ENCODE measurements around the gene FIGNL2.

DNA sequence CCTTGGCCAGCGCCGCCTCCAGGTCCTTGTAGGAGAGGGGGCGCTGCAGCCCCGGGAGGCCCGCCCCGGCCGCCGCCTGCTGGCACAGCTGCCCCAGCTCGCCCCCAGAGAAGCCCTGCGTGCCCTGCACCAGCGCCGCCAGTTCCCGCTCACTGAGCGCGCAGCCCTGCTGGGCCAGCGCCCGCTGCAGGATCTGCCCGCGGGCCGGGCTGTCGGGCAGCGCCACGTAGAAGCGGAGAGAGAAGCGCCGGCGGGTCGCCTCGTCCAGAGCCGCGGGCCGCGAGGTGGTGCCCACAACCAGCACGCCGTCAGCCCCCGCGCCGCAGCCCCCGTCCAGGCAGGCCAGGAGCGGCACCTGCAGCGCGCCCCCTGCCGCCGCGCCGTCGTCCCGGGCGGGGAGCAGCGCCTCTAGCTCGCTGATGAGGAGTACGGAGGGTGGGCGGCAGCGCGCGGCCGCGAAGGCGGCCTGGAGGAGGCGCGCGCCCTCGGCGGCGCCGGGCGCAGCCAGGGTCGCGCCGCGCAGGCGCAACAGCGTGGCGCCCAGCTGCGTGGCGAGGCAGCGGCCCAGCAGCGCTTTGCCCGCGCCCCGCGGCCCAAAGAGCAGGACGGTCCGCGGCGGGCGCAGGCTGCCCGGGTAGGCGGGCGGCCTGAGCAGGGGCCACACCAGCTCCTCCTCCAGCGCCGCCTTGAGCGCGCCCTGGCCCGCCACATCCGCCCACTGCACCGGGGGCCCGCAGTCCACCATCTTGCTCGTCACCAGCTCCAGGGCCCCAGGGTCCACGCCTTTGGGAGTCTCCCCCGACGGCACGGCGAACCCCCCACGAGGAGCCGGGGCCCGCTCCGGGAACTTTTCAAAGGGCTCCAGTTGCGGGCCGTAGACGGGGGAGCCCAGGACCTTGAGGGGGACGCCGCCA, 27.7 kb downstream of the FIGNL2 start:
- TF ChIP-seq, protein P1, sequence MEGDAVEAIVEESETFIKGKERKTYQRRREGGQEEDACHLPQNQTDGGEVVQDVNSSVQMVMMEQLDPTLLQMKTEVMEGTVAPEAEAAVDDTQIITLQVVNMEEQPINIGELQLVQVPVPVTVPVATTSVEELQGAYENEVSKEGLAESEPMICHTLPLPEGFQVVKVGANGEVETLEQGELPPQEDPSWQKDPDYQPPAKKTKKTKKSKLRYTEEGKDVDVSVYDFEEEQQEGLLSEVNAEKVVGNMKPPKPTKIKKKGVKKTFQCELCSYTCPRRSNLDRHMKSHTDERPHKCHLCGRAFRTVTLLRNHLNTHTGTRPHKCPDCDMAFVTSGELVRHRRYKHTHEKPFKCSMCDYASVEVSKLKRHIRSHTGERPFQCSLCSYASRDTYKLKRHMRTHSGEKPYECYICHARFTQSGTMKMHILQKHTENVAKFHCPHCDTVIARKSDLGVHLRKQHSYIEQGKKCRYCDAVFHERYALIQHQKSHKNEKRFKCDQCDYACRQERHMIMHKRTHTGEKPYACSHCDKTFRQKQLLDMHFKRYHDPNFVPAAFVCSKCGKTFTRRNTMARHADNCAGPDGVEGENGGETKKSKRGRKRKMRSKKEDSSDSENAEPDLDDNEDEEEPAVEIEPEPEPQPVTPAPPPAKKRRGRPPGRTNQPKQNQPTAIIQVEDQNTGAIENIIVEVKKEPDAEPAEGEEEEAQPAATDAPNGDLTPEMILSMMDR (IDR thresholded peaks at IDR 0.05) = no peak
- no peak for TF ChIP-seq POLR2A (IDR thresholded peaks at IDR 0.05)
- TF ChIP-seq POLR2AphosphoS5 (IDR thresholded peaks at IDR 0.05; ENCODE audit: insufficient read depth in 1 of 2, low read depth in 1 of 2) = no peak

Measured in vagina (tissue), 2 donors.